HepG2 (cell line): ENCODE measurements around the gene NKAIN4. TPM values are rescaled to one million over a fixed set of nuclear protein-coding genes. Genes with fewer than 3 reads are reported as not detected.

ENCODE experiments used
- DNMT1 ChIP-seq: sonication (generic); formaldehyde crosslinking; IDR thresholded peaks from 2 replicates; pipeline ENCODE4 v1.5.1; 2020; ENCODE audit warnings: mild to moderate bottlenecking, missing genetic modification reagents
- HDAC1 ChIP-seq: sonication (generic); formaldehyde crosslinking; IDR thresholded peaks from 2 replicates; pipeline ENCODE4 v1.5.1; 2020; ENCODE audit warnings: mild to moderate bottlenecking, missing genetic modification reagents
- HOXA7 ChIP-seq: sonication (generic); formaldehyde crosslinking; IDR thresholded peaks from 2 replicates; pipeline ENCODE4 v1.8.1; 2022; ENCODE audit warnings: mild to moderate bottlenecking, missing genetic modification reagents, moderate library complexity
- KMT2A ChIP-seq: sonication (generic); formaldehyde crosslinking; IDR thresholded peaks from 2 replicates; pipeline ENCODE4 v1.4.0; 2020; ENCODE audit warnings: missing genetic modification reagents
- MED13 ChIP-seq: sonication (generic); formaldehyde crosslinking; IDR thresholded peaks from 2 replicates; pipeline ENCODE4 v1.5.0; 2020; ENCODE audit warnings: missing genetic modification reagents
- MYC ChIP-seq: sonication (generic); formaldehyde crosslinking; IDR thresholded peaks from 2 replicates; pipeline ENCODE4 v1.9.0; 2021; ENCODE audit warnings: missing genetic modification reagents, borderline replicate concordance
- MZF1 ChIP-seq: sonication (generic); formaldehyde crosslinking; IDR thresholded peaks from 2 replicates; pipeline ENCODE4 v1.8.1; 2023; ENCODE audit warnings: mild to moderate bottlenecking, missing genetic modification reagents, borderline replicate concordance
- RBM39 ChIP-seq: fragments of 200-400 bp; formaldehyde crosslinking; IDR thresholded peaks from one replicate; pipeline ENCODE4 v1.6.1; 2018; ENCODE audit warnings: antibody characterized with exemption, mild to moderate bottlenecking, low read depth, low read length; ENCODE audit not compliant: poor library complexity, severe bottlenecking
- SP140L ChIP-seq: sonication (generic); formaldehyde crosslinking; IDR thresholded peaks from 2 replicates; pipeline ENCODE4 v1.4.0; 2020; ENCODE audit warnings: missing genetic modification reagents, borderline replicate concordance
- TGIF2 ChIP-seq: IDR thresholded peaks from 2 replicates; pipeline ENCODE4 v1.6.1; 2016; ENCODE audit warnings: control low read depth, missing compliant biosample characterization
- ZNF329 ChIP-seq: sonication (generic); formaldehyde crosslinking; IDR thresholded peaks from 2 replicates; pipeline ENCODE4 v1.9.0; 2021; ENCODE audit warnings: low read depth, mild to moderate bottlenecking, missing genetic modification reagents
- ZNF383 ChIP-seq: sonication (generic); formaldehyde crosslinking; IDR thresholded peaks from 2 replicates; pipeline ENCODE4 v1.4.0; 2020; ENCODE audit warnings: missing genetic modification reagents, mild to moderate bottlenecking, borderline replicate concordance
- ZSCAN9 ChIP-seq: IDR thresholded peaks from 2 replicates; pipeline ENCODE4 v1.6.1; 2016; ENCODE audit warnings: borderline replicate concordance
- polyA plus RNA-seq, 8 experiments: library from polyadenylated mRNA; depleted of rRNA in 3 of 8; stranded (reverse) in 7 of 8; unstranded in 1 of 8; fragments of >200 nt; fragmentation: Illumina TruSeq in 4 of 8; extraction: Trizol in 4 of 8; gene quantifications; 2 replicates each; pipeline versions ENCODE4 v1.2.1 to v1.2.3, GENCODE V29; 2011 to 2016; ENCODE audit warnings: low read depth in 4 of 8, missing spikeins in 1 of 8, mixed read lengths in 1 of 8; ENCODE audit not compliant: insufficient read depth in 1 of 8
- total RNA-seq, 5 experiments: library from RNA; depleted of rRNA; stranded (reverse); fragments of >200 nt; fragmentation: Illumina TruSeq; extraction: Trizol; gene quantifications; 2 replicates each; pipeline ENCODE4 v1.2.3, GENCODE V29; 2016; ENCODE audit warnings: low read depth in 1 of 5
- TF ChIP-seq, protein P1 (sequence below): sonication (generic); formaldehyde crosslinking; IDR thresholded peaks from 2 replicates; pipeline ENCODE4 v1.5.1; 2020; ENCODE audit warnings: missing genetic modification reagents, mild to moderate bottlenecking, borderline replicate concordance
- TF ChIP-seq, protein P2 (sequence below): sonication (generic); formaldehyde crosslinking; IDR thresholded peaks from 2 replicates; pipeline ENCODE4 v1.5.0; 2020; ENCODE audit warnings: missing genetic modification reagents
- TF ChIP-seq, protein P3 (sequence below), 2 experiments: fragments of 450-650 bp in 1 of 2; sonication (generic) in 1 of 2; formaldehyde crosslinking in 1 of 2; IDR thresholded peaks; 2 replicates each; pipeline versions ENCODE4 v1.6.1 to v1.8.0; 2016 to 2022; ENCODE audit warnings: antibody characterized with exemption in 1 of 2, mild to moderate bottlenecking in 1 of 2, missing genetic modification reagents in 1 of 2
- TF ChIP-seq, protein P4 (sequence below): sonication (generic); formaldehyde crosslinking; IDR thresholded peaks from 2 replicates; pipeline ENCODE4 v1.4.0; 2020; ENCODE audit warnings: missing genetic modification reagents

Gene NKAIN4
- total and polyA plus RNA-seq, 2 of the 13 experiments (the other 11 are each of a cell fraction or from before 2014, with no cell fraction given): not detected

DNA sequence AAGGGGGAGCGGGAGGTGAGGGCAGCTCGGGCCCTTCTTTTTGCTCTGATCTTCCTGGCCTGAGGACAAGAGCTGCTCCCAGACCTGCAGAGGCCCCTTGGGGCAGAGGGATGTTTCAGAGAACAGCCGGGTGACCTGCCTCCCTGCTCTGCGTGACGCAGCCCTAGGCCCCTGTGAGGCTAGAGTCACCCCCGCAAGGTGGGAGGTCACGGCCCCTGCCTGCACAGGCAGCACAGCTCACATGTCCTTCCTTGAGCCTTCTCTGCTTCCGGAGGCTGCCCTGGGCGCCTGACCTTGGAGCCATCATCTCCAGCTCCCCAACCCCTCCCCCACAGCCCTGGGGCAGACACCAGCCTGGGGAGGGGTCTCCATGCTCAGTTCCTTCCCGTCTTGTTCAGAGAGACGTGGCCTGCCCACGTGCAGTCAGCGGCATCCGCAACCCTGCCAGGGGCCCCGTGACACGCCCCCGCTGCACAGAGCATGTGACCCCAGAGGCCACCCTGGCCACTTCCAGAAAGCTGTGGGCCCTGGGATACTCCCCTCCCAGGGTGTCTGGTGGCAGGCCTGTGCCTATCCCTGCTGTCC, 18.8 kb downstream of the NKAIN4 start, which contains the start of gene BIRC7 (continued):
- TF ChIP-seq HDAC1 (CRISPR knock-in tag) (no peak), ZNF329 (0 out of 2 replicates have a peak, but pooled peaks have one; percentile 57), ZSCAN9 (CRISPR knock-in tag) (no peak), HOXA7 (CRISPR knock-in tag) (no peak), ZNF383 (no peak), DNMT1 (CRISPR knock-in tag) (no peak), KMT2A (CRISPR knock-in tag) (no peak), MED13 (CRISPR knock-in tag) (no peak), MZF1 (CRISPR knock-in tag) (no peak), SP140L (CRISPR knock-in tag) (no peak), RBM39 (no peak), MYC (CRISPR knock-in tag) (peak; percentile 46; the same call in 1 of the 2 replicates), TGIF2 (CRISPR knock-in tag) (no peak)
- TF ChIP-seq, protein P1, sequence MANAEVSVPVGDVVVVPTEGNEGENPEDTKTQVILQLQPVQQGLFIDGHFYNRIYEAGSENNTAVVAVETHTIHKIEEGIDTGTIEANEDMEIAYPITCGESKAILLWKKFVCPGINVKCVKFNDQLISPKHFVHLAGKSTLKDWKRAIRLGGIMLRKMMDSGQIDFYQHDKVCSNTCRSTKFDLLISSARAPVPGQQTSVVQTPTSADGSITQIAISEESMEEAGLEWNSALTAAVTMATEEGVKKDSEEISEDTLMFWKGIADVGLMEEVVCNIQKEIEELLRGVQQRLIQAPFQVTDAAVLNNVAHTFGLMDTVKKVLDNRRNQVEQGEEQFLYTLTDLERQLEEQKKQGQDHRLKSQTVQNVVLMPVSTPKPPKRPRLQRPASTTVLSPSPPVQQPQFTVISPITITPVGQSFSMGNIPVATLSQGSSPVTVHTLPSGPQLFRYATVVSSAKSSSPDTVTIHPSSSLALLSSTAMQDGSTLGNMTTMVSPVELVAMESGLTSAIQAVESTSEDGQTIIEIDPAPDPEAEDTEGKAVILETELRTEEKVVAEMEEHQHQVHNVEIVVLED: no peak
- TF ChIP-seq, protein P2, sequence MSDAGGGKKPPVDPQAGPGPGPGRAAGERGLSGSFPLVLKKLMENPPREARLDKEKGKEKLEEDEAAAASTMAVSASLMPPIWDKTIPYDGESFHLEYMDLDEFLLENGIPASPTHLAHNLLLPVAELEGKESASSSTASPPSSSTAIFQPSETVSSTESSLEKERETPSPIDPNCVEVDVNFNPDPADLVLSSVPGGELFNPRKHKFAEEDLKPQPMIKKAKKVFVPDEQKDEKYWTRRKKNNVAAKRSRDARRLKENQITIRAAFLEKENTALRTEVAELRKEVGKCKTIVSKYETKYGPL (CRISPR knock-in tag): no peak
- TF ChIP-seq, protein P3, sequence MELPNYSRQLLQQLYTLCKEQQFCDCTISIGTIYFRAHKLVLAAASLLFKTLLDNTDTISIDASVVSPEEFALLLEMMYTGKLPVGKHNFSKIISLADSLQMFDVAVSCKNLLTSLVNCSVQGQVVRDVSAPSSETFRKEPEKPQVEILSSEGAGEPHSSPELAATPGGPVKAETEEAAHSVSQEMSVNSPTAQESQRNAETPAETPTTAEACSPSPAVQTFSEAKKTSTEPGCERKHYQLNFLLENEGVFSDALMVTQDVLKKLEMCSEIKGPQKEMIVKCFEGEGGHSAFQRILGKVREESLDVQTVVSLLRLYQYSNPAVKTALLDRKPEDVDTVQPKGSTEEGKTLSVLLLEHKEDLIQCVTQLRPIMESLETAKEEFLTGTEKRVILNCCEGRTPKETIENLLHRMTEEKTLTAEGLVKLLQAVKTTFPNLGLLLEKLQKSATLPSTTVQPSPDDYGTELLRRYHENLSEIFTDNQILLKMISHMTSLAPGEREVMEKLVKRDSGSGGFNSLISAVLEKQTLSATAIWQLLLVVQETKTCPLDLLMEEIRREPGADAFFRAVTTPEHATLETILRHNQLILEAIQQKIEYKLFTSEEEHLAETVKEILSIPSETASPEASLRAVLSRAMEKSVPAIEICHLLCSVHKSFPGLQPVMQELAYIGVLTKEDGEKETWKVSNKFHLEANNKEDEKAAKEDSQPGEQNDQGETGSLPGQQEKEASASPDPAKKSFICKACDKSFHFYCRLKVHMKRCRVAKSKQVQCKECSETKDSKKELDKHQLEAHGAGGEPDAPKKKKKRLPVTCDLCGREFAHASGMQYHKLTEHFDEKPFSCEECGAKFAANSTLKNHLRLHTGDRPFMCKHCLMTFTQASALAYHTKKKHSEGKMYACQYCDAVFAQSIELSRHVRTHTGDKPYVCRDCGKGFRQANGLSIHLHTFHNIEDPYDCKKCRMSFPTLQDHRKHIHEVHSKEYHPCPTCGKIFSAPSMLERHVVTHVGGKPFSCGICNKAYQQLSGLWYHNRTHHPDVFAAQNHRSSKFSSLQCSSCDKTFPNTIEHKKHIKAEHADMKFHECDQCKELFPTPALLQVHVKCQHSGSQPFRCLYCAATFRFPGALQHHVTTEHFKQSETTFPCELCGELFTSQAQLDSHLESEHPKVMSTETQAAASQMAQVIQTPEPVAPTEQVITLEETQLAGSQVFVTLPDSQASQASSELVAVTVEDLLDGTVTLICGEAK (IDR thresholded peaks at IDR 0.05): no peak
- TF ChIP-seq, protein P3 (CRISPR knock-in tag; IDR thresholded peaks at IDR 0.05): peak; percentile 68; the same call in 1 of the 2 replicates
- TF ChIP-seq, protein P4, sequence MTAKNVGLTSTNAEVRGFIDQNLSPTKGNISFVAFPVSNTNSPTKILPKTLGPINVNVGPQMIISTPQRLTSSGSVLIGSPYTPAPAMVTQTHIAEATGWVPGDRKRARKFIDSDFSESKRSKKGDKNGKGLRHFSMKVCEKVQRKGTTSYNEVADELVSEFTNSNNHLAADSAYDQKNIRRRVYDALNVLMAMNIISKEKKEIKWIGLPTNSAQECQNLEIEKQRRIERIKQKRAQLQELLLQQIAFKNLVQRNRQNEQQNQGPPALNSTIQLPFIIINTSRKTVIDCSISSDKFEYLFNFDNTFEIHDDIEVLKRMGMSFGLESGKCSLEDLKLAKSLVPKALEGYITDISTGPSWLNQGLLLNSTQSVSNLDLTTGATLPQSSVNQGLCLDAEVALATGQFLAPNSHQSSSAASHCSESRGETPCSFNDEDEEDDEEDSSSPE: no peak
